HCT116 (cell line): ENCODE measurements around the gene MOB2. TPM values are rescaled to one million over a fixed set of nuclear protein-coding genes. Genes with fewer than 3 reads are reported as not detected.

ENCODE experiments used
- ATAC-seq: fragments of 200-7000 bp; cut with Tn5 transposase; 2 replicates; pipeline ENCODE4 v1.9.1; 2020; ENCODE audit warnings: mild to moderate bottlenecking, moderate library complexity
- BruUV-seq: library from RNA; stranded (reverse); fragments of 400-500 nt; replicated peaks from 2 replicates; lab custom pipeline; 2021; lab: Mats Ljungman, UMichigan
- CTCF ChIA-PET: fragments of 300-600 bp; sonication (Branson Sonifier 250); formaldehyde crosslinking; loops from one replicate; lab custom pipeline; 2021; ENCODE audit warnings: antibody characterized with exemption; lab: Charles Lee
- POLR2A ChIA-PET: fragments of 300-600, 350-600 bp; sonication (Branson Sonifier 250); formaldehyde crosslinking; loops from one replicate; lab custom pipeline; 2021; ENCODE audit warnings: antibody characterized with exemption; lab: Charles Lee
- RAD21 ChIA-PET, 2 experiments: fragments of 300-600 bp; sonication (Branson Sonifier 250); formaldehyde crosslinking; loops; one replicate each; lab custom pipeline; 2023; ENCODE audit warnings: low total read pairs in 2 of 2; ENCODE audit not compliant: uncharacterized antibody in 2 of 2, unreplicated experiment in 2 of 2, low non-redundant PET in 1 of 2; lab: Charles Lee
- DNase-seq: peaks from one replicate; pipeline ENCODE4 v3.0.0-alpha.2; 2010; ENCODE audit warnings: low read depth, low spot score
- H2AFZ ChIP-seq: fragments of 200-600 bp; shearing (Covaris generic), sonication (generic); 2 replicates; pipeline ENCODE4 v1.6.1; 2017; ENCODE audit warnings: low read depth, mixed run types, mixed read lengths, antibody characterized with exemption, low read length; ENCODE audit not compliant: poor library complexity, severe bottlenecking
- H3K27ac ChIP-seq: 2 replicates; pipeline ENCODE4 v1.5.1; 2012; ENCODE audit warnings: low read depth, low read length
- H3K27me3 ChIP-seq: fragments of 200-600 bp; sonication (generic); 2 replicates; pipeline ENCODE4 v1.6.1; 2016; ENCODE audit warnings: mixed run types, low read length, mixed read lengths; ENCODE audit not compliant: insufficient read depth
- H3K36me3 ChIP-seq, 2 experiments: fragments of 200-500 bp in 1 of 2; fragments of 200-600 bp in 1 of 2; sonication (Bioruptor generic) in 1 of 2; sonication (generic) in 1 of 2; 2 replicates each; pipeline versions ENCODE4 v1.5.1 to v1.6.1; 2014 to 2016; ENCODE audit warnings: low read length in 2 of 2, inconsistent platforms in 1 of 2, mixed read lengths in 1 of 2, mixed run types in 1 of 2; ENCODE audit not compliant: insufficient read depth in 2 of 2, control insufficient read depth in 1 of 2
- H3K4me1 ChIP-seq, 2 experiments: fragments of 200-600 bp in 1 of 2; sonication (generic) in 1 of 2; 2 replicates each; pipeline versions ENCODE4 v1.5.1 to v1.6.1; 2012 to 2017; ENCODE audit warnings: low read length in 2 of 2, inconsistent platforms in 1 of 2, mild to moderate bottlenecking in 1 of 2, mixed read lengths in 1 of 2, mixed run types in 1 of 2, moderate library complexity in 1 of 2; ENCODE audit not compliant: insufficient read depth in 2 of 2, control insufficient read depth in 1 of 2
- H3K4me2 ChIP-seq: fragments of 200-600 bp; sonication (generic); 2 replicates; pipeline ENCODE4 v1.6.1; 2017; ENCODE audit warnings: mixed run types, low read length, mixed read lengths
- H3K4me3 ChIP-seq, 2 experiments: fragments of 200-600 bp in 1 of 2; sonication (generic) in 1 of 2; replicated peaks in 1 of 2; 2 replicates each; pipeline ENCODE4 v1.5.1; 2011 to 2016; ENCODE audit warnings: low read length in 2 of 2, control low read depth in 1 of 2, low read depth in 1 of 2, mild to moderate bottlenecking in 1 of 2, mixed read lengths in 1 of 2, mixed run types in 1 of 2
- H3K79me2 ChIP-seq: fragments of 200-600 bp; sonication (generic); 2 replicates; pipeline ENCODE4 v1.6.1; 2017; ENCODE audit warnings: mild to moderate bottlenecking, mixed run types, low read length, moderate library complexity, mixed read lengths; ENCODE audit not compliant: insufficient read depth
- H3K9ac ChIP-seq: fragments of 200-600 bp; sonication (generic); 2 replicates; pipeline ENCODE4 v1.6.1; 2016; ENCODE audit warnings: low read length, mixed read lengths
- H3K9me2 ChIP-seq: fragments of 200-600 bp; sonication (generic), shearing (Covaris generic); 2 replicates; pipeline ENCODE4 v1.6.1; 2017; ENCODE audit warnings: mixed run types, mild to moderate bottlenecking, moderate library complexity; ENCODE audit not compliant: insufficient read depth
- H3K9me3 ChIP-seq, 2 experiments: fragments of 200-500 bp in 1 of 2; fragments of 200-600 bp in 1 of 2; sonication (Bioruptor generic) in 1 of 2; sonication (generic) in 1 of 2; 2 replicates each; pipeline ENCODE4 v1.6.1; 2014 to 2017; ENCODE audit warnings: low read length in 2 of 2, mixed read lengths in 2 of 2, inconsistent platforms in 1 of 2, low read depth in 1 of 2, mild to moderate bottlenecking in 1 of 2, mixed run types in 1 of 2, moderate library complexity in 1 of 2; ENCODE audit not compliant: control insufficient read depth in 1 of 2, insufficient read depth in 1 of 2
- H4K20me1 ChIP-seq: fragments of 200-600 bp; sonication (generic), shearing (Covaris generic); 2 replicates; pipeline ENCODE4 v1.6.1; 2017; ENCODE audit warnings: mixed run types, mild to moderate bottlenecking, moderate library complexity; ENCODE audit not compliant: insufficient read depth
- CBX3 ChIP-seq: IDR thresholded peaks from 2 replicates; pipeline ENCODE4 v1.6.1; 2012; ENCODE audit warnings: low read depth
- EZH2 ChIP-seq: fragments of 200-600 bp; sonication (generic); IDR thresholded peaks from 2 replicates; pipeline ENCODE4 v1.6.1; 2017; ENCODE audit warnings: antibody characterized with exemption, mixed run types
- EZH2phosphoT487 ChIP-seq: fragments of 200-600 bp; IDR thresholded peaks from 2 replicates; pipeline ENCODE4 v1.6.1; 2018; ENCODE audit warnings: antibody characterized with exemption, borderline replicate concordance
- FOSL1 ChIP-seq: IDR thresholded peaks from 2 replicates; pipeline ENCODE4 v1.6.1; 2012; ENCODE audit warnings: low read depth
- JUND ChIP-seq: IDR thresholded peaks from 2 replicates; pipeline ENCODE4 v1.6.1; 2012
- POLR2A ChIP-seq: IDR thresholded peaks from 2 replicates; pipeline ENCODE4 v1.7.0; 2011; ENCODE audit warnings: borderline replicate concordance; ENCODE audit not compliant: insufficient read depth, insufficient read length; ENCODE audit errors: extremely low read depth
- SIN3A ChIP-seq: IDR thresholded peaks from 2 replicates; pipeline ENCODE4 v1.6.1; 2012; ENCODE audit warnings: low read depth
- SP1 ChIP-seq: IDR thresholded peaks from 2 replicates; pipeline ENCODE4 v1.6.1; 2012; ENCODE audit warnings: low read depth
- ZNF274 ChIP-seq: fragments of 200-500 bp; sonication (Bioruptor generic); IDR thresholded peaks from 2 replicates; pipeline ENCODE4 v1.6.1; 2014; ENCODE audit warnings: mild to moderate bottlenecking, low read depth, low read length, inconsistent platforms
- intact Hi-C: fragments of 100-400 bp; cut with micrococcal nuclease; formaldehyde crosslinking; loops from 2 replicates; pipeline ENCODE4 v1.10.0; 2022
- total RNA-seq: library from RNA; stranded (reverse); gene quantifications from one replicate; pipeline ENCODE4 v1.2.1, GENCODE V29; 2021; ENCODE audit not compliant: unreplicated experiment
- TF ChIP-seq, protein P1 (sequence below): IDR thresholded peaks from 2 replicates; pipeline ENCODE4 v1.6.1; 2011; ENCODE audit warnings: mild to moderate bottlenecking, low read length, moderate library complexity; ENCODE audit not compliant: insufficient replicate concordance; ENCODE audit errors: extremely low read depth
- TF ChIP-seq, protein P2 (sequence below): IDR thresholded peaks from 2 replicates; pipeline ENCODE4 v1.6.1; 2012

MOB2 gene
- total RNA-seq, 1 experiment from 2014 or later, result 25.7 TPM

DNA sequence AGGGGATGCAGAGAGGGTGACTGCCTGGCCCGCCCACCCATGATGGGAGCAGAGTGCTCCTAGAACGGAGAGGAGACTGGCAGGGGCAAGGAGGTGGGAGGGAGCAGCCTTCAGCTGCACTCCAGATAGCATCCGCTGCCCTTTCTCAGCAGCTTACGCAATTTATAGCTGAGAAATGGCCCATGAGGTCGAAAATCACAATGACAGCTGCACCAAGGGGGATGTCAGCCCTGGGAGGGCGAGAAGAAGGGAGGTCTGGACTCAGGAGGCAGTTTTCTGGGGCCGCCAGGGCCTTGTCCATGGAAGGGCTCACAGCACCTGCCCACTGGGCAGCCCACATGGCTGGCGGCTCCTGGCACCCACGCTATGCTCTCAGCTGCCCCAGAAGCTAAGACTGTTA is 17.6 kb upstream of the MOB2 start (continued):
- TF ChIP-seq, protein P1, sequence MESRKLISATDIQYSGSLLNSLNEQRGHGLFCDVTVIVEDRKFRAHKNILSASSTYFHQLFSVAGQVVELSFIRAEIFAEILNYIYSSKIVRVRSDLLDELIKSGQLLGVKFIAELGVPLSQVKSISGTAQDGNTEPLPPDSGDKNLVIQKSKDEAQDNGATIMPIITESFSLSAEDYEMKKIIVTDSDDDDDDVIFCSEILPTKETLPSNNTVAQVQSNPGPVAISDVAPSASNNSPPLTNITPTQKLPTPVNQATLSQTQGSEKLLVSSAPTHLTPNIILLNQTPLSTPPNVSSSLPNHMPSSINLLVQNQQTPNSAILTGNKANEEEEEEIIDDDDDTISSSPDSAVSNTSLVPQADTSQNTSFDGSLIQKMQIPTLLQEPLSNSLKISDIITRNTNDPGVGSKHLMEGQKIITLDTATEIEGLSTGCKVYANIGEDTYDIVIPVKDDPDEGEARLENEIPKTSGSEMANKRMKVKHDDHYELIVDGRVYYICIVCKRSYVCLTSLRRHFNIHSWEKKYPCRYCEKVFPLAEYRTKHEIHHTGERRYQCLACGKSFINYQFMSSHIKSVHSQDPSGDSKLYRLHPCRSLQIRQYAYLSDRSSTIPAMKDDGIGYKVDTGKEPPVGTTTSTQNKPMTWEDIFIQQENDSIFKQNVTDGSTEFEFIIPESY, result no peak
- TF ChIP-seq FOSL1 (no peak), CBX3 (no peak), ZNF274 (no peak), SIN3A (no peak)
- TF ChIP-seq, protein P2, sequence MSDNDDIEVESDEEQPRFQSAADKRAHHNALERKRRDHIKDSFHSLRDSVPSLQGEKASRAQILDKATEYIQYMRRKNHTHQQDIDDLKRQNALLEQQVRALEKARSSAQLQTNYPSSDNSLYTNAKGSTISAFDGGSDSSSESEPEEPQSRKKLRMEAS, result no peak

DNA sequence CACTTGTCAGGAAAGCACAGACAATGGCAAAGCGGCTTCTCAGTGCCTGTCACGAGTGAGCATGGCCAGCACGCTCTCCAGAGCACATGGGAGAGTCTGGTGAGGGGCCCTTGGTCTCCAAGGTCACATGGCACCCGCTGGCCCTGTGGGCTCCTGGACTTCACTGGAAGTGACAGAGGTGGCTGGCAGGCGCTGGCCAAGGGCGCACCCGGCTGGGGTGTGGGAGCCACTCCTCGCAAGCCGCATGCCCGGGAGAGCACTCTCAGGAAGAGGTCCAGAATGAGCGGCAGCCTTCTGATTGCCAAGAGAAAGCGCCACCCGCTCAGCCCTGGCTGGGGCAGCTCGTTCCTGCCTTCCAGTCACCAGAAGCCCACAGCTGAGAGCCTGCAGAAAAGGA is 17.1 kb upstream of the MOB2 start:
- H3K27ac ChIP-seq, result no peak overlapping the region
- no peak overlapping the region for H3K9ac ChIP-seq
- H3K4me1 ChIP-seq, result no peaks in the 10 kb centered on the region
- BruUV-seq, result no TSS peak
- TF ChIP-seq JUND (no peak), EZH2 (no peak), POLR2A (no peak), SP1 (no peak), EZH2phosphoT487 (no peak)
- TF ChIP-seq, protein P1, result no peak
- TF ChIP-seq, protein P2, result no peak
- peaks cover 21% of the 10 kb centered on the region for H3K79me2 ChIP-seq
- H4K20me1 ChIP-seq, result no peaks in the 10 kb centered on the region
- no peaks in the 10 kb centered on the region for H3K27me3 ChIP-seq
- no peak overlapping the region for H3K4me2 ChIP-seq
- ChIA-PET POLR2A (no interaction called here), RAD21 (no interaction called here), CTCF (no interaction called here)
- intact Hi-C loops, result no loop called here
- no peak for ATAC-seq
- no peaks in the 10 kb centered on the region for H3K9me2 ChIP-seq
- no peak for DNase-seq
- no peak overlapping the region for H3K4me3 ChIP-seq
- H3K9me3 ChIP-seq, result peaks cover 0 to 8% of the 10 kb centered on the region in 2 experiments; a peak in 1 of 4 replicates
- H3K36me3 ChIP-seq, result no peaks in the 10 kb centered on the region
- H2AFZ ChIP-seq, result no peak overlapping the region
